Urothelium cell line (cell line): ENCODE measurements around the gene ASPM.

Experiments
- DNase-seq: peaks from one replicate; pipeline ENCODE4 v3.0.0; 2011; ENCODE audit warnings: low spot score, mixed read lengths
- FAIRE-seq: peaks from 2 replicates; lab custom pipeline; 2011; peaks lifted over from hg19 to GRCh38; lab: Jason Lieb, UNC

ASPM gene, protein sequence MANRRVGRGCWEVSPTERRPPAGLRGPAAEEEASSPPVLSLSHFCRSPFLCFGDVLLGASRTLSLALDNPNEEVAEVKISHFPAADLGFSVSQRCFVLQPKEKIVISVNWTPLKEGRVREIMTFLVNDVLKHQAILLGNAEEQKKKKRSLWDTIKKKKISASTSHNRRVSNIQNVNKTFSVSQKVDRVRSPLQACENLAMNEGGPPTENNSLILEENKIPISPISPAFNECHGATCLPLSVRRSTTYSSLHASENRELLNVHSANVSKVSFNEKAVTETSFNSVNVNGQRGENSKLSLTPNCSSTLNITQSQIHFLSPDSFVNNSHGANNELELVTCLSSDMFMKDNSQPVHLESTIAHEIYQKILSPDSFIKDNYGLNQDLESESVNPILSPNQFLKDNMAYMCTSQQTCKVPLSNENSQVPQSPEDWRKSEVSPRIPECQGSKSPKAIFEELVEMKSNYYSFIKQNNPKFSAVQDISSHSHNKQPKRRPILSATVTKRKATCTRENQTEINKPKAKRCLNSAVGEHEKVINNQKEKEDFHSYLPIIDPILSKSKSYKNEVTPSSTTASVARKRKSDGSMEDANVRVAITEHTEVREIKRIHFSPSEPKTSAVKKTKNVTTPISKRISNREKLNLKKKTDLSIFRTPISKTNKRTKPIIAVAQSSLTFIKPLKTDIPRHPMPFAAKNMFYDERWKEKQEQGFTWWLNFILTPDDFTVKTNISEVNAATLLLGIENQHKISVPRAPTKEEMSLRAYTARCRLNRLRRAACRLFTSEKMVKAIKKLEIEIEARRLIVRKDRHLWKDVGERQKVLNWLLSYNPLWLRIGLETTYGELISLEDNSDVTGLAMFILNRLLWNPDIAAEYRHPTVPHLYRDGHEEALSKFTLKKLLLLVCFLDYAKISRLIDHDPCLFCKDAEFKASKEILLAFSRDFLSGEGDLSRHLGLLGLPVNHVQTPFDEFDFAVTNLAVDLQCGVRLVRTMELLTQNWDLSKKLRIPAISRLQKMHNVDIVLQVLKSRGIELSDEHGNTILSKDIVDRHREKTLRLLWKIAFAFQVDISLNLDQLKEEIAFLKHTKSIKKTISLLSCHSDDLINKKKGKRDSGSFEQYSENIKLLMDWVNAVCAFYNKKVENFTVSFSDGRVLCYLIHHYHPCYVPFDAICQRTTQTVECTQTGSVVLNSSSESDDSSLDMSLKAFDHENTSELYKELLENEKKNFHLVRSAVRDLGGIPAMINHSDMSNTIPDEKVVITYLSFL (N-terminal part only)

GRCh38 chr1:197146101-197147095 lies at the start of gene ASPM:
Gene ASPM, minus strand, starts transcription at chr1:197146669. Its CDS starts 232 bp downstream, at chr1:197146437.
- FAIRE-seq (no peak), DNase-seq (peak; percentile 87)

DNA sequence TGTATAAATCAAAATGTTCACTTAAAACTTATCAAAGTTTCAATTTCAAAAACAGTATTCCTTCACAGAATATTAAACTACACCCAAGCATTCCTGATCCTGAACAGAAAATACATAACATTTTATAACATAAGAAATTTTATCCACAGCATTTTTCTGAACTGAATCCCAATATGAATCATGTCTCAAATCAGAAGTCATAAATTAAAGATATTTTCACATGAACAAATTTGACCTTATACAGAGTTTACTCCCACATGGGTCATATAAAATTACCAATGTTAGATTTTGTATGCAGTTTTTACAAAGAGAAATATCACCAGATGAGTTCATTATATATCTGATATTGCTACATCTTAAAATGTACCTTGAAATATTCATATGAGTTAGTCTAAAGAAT lies 48.6 kb upstream of the ASPM start:
- no peak for FAIRE-seq
- no peak for DNase-seq

DNA sequence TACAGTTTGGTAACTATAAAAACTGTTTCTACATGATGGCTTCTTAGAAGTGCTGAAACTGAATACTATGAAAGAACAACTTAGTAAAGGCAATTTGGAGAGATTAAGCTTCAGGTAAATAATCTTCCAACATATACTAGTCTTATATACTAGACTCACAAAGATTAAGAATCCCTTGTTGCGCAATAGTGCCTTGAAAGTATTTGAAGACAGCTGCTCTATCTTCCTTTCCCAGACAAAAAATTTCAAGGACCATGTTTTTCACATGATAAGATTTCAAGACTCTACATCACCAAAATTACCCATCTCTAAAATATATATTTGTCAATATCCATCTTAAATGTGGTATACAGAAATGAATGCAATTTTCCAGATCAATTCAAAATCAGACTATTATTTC lies 37.7 kb upstream of the ASPM start:
- DNase-seq, result no peak
- FAIRE-seq, result no peak

- no peak for FAIRE-seq
- no peak for DNase-seq
Observed at GRCh38 chr1:197183195-197183748, 36.8 kb upstream of the ASPM start.

- FAIRE-seq (no peak), DNase-seq (no peak)
Observed at GRCh38 chr1:197182716-197183115, 36.2 kb upstream of the ASPM start.

DNA sequence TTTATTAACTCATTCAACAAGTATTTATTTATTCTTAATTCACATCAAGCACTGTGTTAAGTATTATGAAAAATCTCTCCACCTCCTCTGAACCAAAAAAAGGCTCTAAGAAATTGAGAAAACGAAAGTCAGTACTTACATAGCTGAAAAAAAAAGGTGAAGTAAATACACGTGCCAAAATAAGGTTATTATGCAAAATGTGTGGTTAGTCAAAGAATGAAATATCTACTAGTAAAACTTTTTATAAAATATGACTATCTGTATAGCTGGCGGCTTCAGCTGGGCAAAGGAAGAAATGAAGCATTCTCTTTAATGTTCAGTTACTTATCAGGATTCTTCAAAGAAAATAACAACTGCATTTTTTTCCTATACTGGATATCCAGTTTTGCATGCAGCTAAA lies 35.5 kb upstream of the ASPM start:
- DNase-seq (no peak), FAIRE-seq (no peak)

- no peak for FAIRE-seq
- DNase-seq, result peak; percentile 14
Observed at GRCh38 chr1:197180252-197180878, 33.9 kb upstream of the ASPM start.

GRCh38 chr1:197178998-197179397 lies 32.5 kb upstream of the ASPM start:
- DNase-seq (no peak), FAIRE-seq (no peak)

GRCh38 chr1:197174818-197175217 lies 28.3 kb upstream of the ASPM start:
- DNase-seq (no peak), FAIRE-seq (no peak)

- no peak for FAIRE-seq
- DNase-seq, result no peak
Observed at GRCh38 chr1:197173571-197174507, 27.4 kb upstream of the ASPM start.

- DNase-seq (no peak), FAIRE-seq (no peak)
Observed at GRCh38 chr1:197171531-197171930, 25.1 kb upstream of the ASPM start.

DNA sequence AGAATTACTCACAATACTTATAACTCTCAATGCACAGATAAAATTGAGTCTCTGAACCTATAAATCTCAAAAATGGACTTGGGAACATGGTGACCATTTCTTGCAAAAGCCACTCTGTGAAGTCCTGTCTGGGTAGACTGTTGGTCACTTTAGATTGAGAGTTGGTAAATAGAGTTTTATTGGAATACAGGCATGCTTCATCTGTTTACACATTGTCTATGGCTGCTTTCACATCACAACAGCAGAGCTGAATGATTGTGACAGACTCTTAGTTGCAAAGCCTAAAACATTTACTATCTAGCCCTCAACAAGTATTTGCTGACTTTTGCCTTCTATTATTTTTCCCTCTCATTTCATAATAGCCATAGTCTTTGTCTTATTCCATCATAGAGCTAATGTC lies 24.1 kb upstream of the ASPM start:
- no peak for DNase-seq
- FAIRE-seq, result no peak

DNA sequence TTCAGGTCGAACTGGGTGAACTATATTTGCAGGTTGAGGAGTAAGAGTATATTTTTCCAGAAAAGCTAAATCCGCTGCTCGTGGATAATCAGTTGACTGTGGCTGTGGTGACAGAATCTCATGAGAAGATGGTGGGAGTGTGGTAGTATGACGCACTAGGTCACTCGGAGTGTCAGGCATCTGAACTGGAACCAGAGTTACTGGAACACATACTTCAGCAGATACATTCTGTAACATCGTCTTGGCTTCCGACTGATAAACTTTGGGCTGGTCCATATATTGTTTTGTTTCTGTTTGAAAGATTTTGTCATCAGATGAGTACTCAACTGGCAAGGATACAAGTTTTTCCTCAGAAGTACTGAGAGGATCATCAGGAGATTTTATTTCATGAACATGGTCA lies 13.0 kb upstream of the ASPM start:
- DNase-seq, result no peak
- no peak for FAIRE-seq

- FAIRE-seq, result no peak
- DNase-seq, result no peak
Observed at GRCh38 chr1:197156692-197157091, 10.2 kb upstream of the ASPM start.

DNA sequence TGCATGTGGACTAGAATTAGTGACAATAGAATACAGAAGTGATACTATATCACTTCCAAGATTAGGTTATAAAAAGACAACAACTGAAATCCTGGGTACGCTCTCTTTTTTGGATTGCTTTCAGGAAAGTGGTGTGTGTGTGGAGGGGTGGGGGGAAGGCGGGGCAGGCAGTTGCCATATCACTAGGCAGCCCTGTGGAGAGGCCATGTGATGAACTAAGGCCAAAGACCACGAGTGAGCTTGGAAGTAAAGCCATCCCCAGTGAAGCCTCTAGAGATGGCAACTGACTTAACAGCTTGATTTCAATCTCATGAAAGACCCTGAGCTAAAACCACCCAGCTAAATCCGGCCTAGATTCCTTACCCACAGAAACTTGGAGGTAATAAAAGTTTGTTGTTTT lies 6.2 kb upstream of the ASPM start:
- no peak for FAIRE-seq

GRCh38 chr1:197151185-197151584 lies 4.7 kb upstream of the ASPM start:
- no peak for FAIRE-seq
- DNase-seq, result no peak

More for the DNA sequence above, 6.2 kb upstream of the ASPM start:
- no peak for DNase-seq

DNA sequence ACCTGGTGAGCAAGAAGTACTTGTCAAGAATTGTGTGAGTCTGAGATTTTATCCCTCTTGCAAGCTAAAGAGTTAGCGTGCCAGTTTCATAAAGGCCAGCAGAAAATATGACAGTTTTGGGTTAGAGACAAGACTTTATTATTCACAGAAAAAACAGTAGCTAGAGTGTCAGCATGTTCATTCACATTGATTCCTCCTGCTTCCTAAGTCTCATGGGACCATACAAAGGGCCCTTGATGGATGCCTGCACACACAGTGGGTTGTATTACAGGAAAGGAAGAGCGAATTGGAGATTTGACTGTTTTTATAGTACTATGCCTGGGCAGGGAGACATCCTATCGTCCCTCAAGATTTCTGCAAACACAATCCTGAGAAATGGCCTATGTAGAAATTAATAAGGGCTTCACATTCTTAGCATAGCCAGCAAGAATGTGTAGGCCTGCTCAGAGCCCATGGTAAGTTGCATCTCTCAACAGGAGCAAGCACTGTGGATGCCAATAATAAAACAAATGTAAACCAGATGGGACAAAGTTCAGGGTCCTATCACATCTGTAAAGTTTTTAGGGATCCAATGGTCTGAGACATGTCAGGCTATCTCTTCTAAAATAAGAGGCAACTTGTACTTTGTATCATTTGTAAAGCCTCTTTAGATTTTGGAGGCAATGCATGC lies 4.0 kb upstream of the ASPM start:
- FAIRE-seq, result no peak
- no peak for DNase-seq

DNA sequence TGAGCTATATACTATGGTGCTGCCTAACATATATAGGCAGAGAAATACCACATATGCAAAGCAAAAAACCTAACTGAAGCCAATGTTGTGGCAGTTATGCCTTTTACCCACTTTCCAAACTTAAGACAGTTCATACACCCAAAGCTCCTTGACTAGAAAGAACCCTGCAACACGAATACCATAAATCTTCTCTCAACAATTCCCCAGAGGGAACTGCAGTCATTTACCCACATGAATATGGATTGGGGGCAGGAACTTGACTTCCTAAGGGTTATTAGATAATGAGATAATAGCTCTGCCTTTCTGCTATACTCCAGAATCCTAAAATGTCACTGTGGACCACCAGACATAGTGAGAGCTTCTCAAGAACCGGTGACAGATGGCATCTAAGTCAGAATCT lies 2.9 kb upstream of the ASPM start:
- FAIRE-seq, result no peak

More for the DNA sequence above, 2.9 kb upstream of the ASPM start:
- DNase-seq, result no peak
